GM23338 (cell line): ENCODE data around the gene REV3L. TPM values are rescaled to one million over a fixed set of nuclear protein-coding genes. Genes with fewer than 3 reads are reported as not detected.

Source experiments
- ATAC-seq: fragments of 200-7000 bp; cut with Tn5 transposase; 3 replicates; pipeline ENCODE4 v1.9.1; 2020
- DNase-seq: peaks from one replicate; pipeline ENCODE4 v3.0.0-alpha.2; 2015; ENCODE audit warnings: low spot score
- H2AFZ ChIP-seq: fragments of 200-600 bp; sonication (generic); 2 replicates; pipeline ENCODE4 v1.8.0; 2016; ENCODE audit warnings: antibody characterized with exemption, mild to moderate bottlenecking, moderate library complexity
- H3F3A ChIP-seq: fragments of 200-600 bp; sonication (generic); replicated peaks from 2 replicates; pipeline ENCODE4 v1.8.0; 2017; ENCODE audit warnings: antibody characterized with exemption, mixed run types, low read depth
- H3K27ac ChIP-seq: fragments of 200-600 bp; sonication (generic); 2 replicates; pipeline ENCODE4 v1.6.1; 2016; ENCODE audit warnings: low read depth
- H3K27me3 ChIP-seq: fragments of 200-600 bp; sonication (generic); 2 replicates; pipeline ENCODE4 v1.8.0; 2016; ENCODE audit warnings: mild to moderate bottlenecking, mixed run types, moderate library complexity; ENCODE audit not compliant: insufficient read depth
- H3K36me3 ChIP-seq: fragments of 200-600 bp; sonication (generic); 2 replicates; pipeline ENCODE4 v1.8.0; 2016; ENCODE audit warnings: mild to moderate bottlenecking; ENCODE audit not compliant: insufficient read depth
- H3K4me1 ChIP-seq: fragments of 200-600 bp; sonication (generic); 2 replicates; pipeline ENCODE4 v1.8.0; 2016; ENCODE audit warnings: mild to moderate bottlenecking, moderate library complexity; ENCODE audit not compliant: insufficient read depth
- H3K4me2 ChIP-seq: fragments of 200-600 bp; sonication (generic); 2 replicates; pipeline ENCODE4 v1.7.1; 2017; ENCODE audit warnings: mixed run types
- H3K4me3 ChIP-seq: fragments of 200-600 bp; sonication (generic); 2 replicates; pipeline ENCODE4 v1.6.1; 2016; ENCODE audit warnings: mixed run types
- H3K79me2 ChIP-seq: fragments of 200-600 bp; sonication (generic); replicated peaks from 2 replicates; pipeline ENCODE4 v1.8.0; 2017; ENCODE audit warnings: mild to moderate bottlenecking; ENCODE audit not compliant: insufficient read depth
- H3K9me2 ChIP-seq: fragments of 200-600 bp; sonication (generic); 2 replicates; pipeline ENCODE4 v1.8.0; 2017; ENCODE audit not compliant: insufficient read depth
- H4K20me1 ChIP-seq: fragments of 200-600 bp; sonication (generic); replicated peaks from 2 replicates; pipeline ENCODE4 v1.8.0; 2017; ENCODE audit warnings: mild to moderate bottlenecking; ENCODE audit not compliant: insufficient read depth
- H3K27ac Mint-ChIP-seq: 2 replicates; pipeline ENCODE4 v1.8.0; 2020; ENCODE audit warnings: inconsistent platforms, mild to moderate bottlenecking, moderate library complexity, mixed read lengths
- H3K27me3 Mint-ChIP-seq: 3 replicates; pipeline ENCODE4 v1.8.0; 2022; ENCODE audit warnings: low read depth, mild to moderate bottlenecking, moderate library complexity, mixed read lengths, inconsistent platforms; ENCODE audit not compliant: insufficient read depth, poor library complexity
- H3K36me3 Mint-ChIP-seq: 3 replicates; pipeline ENCODE4 v1.8.0; 2021; ENCODE audit warnings: low read depth, mild to moderate bottlenecking, inconsistent platforms, moderate library complexity, mixed read lengths
- H3K4me1 Mint-ChIP-seq: 3 replicates; pipeline ENCODE4 v1.8.0; 2020; ENCODE audit warnings: mild to moderate bottlenecking, inconsistent platforms, mixed read lengths
- H3K4me3 Mint-ChIP-seq: 3 replicates; pipeline ENCODE4 v1.8.0; 2021; ENCODE audit warnings: moderate library complexity, mild to moderate bottlenecking, inconsistent platforms, mixed read lengths
- H3K9me3 Mint-ChIP-seq: 3 replicates; pipeline ENCODE4 v1.8.0; 2020; ENCODE audit warnings: moderate library complexity, mild to moderate bottlenecking, inconsistent platforms, mixed read lengths
- CREB1 ChIP-seq: fragments of 250-450 bp; sonication (Bioruptor Pico); IDR thresholded peaks from 2 replicates; pipeline ENCODE4 v1.5.0; 2020; ENCODE audit warnings: low read depth, mild to moderate bottlenecking, moderate library complexity
- EZH2 ChIP-seq: fragments of 200-600 bp; sonication (generic); IDR thresholded peaks from one replicate; pipeline ENCODE4 v1.8.0; 2017; ENCODE audit warnings: antibody characterized with exemption, mild to moderate bottlenecking, low read depth; ENCODE audit not compliant: unreplicated experiment
- EZH2phosphoT487 ChIP-seq: fragments of 200-600 bp; sonication (generic); IDR thresholded peaks from one replicate; pipeline ENCODE4 v1.8.1; 2018; ENCODE audit warnings: antibody characterized with exemption; ENCODE audit not compliant: unreplicated experiment
- JUNB ChIP-seq: IDR thresholded peaks from one replicate; pipeline ENCODE4 v1.6.1; 2016; ENCODE audit warnings: antibody characterized with exemption; ENCODE audit not compliant: unreplicated experiment
- POLR2AphosphoS5 ChIP-seq: IDR thresholded peaks from 2 replicates; pipeline ENCODE4 v1.6.1; 2016; ENCODE audit warnings: antibody characterized with exemption, low read depth
- STAT1 ChIP-seq: IDR thresholded peaks from one replicate; pipeline ENCODE4 v1.6.1; 2016; ENCODE audit warnings: antibody characterized with exemption; ENCODE audit not compliant: unreplicated experiment
- ZNF114 ChIP-seq: fragments of 250-450 bp; sonication (Bioruptor Pico); IDR thresholded peaks from 2 replicates; pipeline ENCODE4 v1.5.0; 2020; ENCODE audit warnings: mild to moderate bottlenecking, moderate library complexity
- ZNF331 ChIP-seq: fragments of 250-450 bp; sonication (Bioruptor Pico); IDR thresholded peaks from 2 replicates; pipeline ENCODE4 v1.5.0; 2020; ENCODE audit warnings: low read depth, mild to moderate bottlenecking, moderate library complexity
- polyA plus RNA-seq: library from polyadenylated mRNA; unstranded; fragments of >200 nt; fragmentation: Nextera tagmentation; extraction: Ambion mirVana; gene quantifications from 2 replicates; pipeline ENCODE4 v1.2.1, GENCODE V29; 2016
- total RNA-seq: library from RNA; depleted of rRNA; stranded (reverse); fragments of >200 nt; shearing (Covaris generic); gene quantifications from 2 replicates; pipeline ENCODE4 v1.2.3, GENCODE V29; 2014
- TF ChIP-seq, protein P1 (sequence below): IDR thresholded peaks from one replicate; pipeline ENCODE4 v1.6.1; 2018; ENCODE audit warnings: antibody characterized with exemption; ENCODE audit not compliant: unreplicated experiment
- TF ChIP-seq, protein P2 (sequence below): IDR thresholded peaks from 2 replicates; pipeline ENCODE4 v1.6.1; 2016; ENCODE audit warnings: antibody characterized with exemption
- TF ChIP-seq, protein P3 (sequence below), 2 experiments: fragments of 200-600 bp in 1 of 2; sonication (generic) in 1 of 2; conservative IDR thresholded peaks; 2 replicates each; pipeline versions ENCODE4 v1.5.1 to v1.6.1; 2016 to 2017; ENCODE audit warnings: antibody characterized with exemption in 2 of 2, low read depth in 2 of 2, mild to moderate bottlenecking in 2 of 2, moderate library complexity in 1 of 2
- TF ChIP-seq, protein P4 (sequence below): fragments of 250-450 bp; sonication (Bioruptor Pico); IDR thresholded peaks from 2 replicates; pipeline ENCODE4 v1.5.0; 2020; ENCODE audit warnings: mild to moderate bottlenecking, moderate library complexity

The REV3L gene
- total and polyA plus RNA-seq, 2 experiments from 2014 or later, result 8.3 to 13.1 TPM

DNA sequence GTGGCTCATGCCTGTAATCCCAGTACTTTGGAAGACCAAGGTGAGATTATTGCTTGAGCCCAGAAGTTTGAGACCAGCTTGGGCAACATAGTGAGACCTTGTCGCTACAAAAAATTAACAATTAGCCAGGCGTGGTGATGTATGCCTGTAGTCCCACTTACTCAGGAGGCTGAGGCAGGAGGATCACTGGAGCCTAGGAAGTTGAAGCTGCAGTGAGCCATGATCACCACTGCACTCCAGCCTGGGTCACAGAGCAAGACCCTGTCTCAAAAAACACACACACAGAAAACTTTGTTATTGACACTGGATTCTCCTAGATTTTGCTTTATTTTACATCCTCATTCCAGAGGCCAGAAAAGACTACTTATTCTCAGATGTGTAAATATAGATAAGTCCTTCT, 9.5 kb upstream of the REV3L start:
- Histone ChIP-seq H3K36me3 (no peaks in the 10 kb centered on the region), H3F3A (no peaks in the 10 kb centered on the region), H3K4me1 (peaks cover 9% of the 10 kb centered on the region; the same call in 1 of the 2 replicates), H3K27ac (no peak overlapping the region), H2AFZ (no peak overlapping the region), H4K20me1 (no peaks in the 10 kb centered on the region), H3K79me2 (peaks cover 83% of the 10 kb centered on the region), H3K4me2 (no peak overlapping the region), H3K9me2 (no peaks in the 10 kb centered on the region), H3K4me3 (no peak overlapping the region), H3K27me3 (no peaks in the 10 kb centered on the region)
- H3K4me3 Mint-ChIP-seq, result no peak overlapping the region
- H3K36me3 Mint-ChIP-seq, result peaks cover 6% of the 10 kb centered on the region; the same call in 2 of the 3 replicates
- TF ChIP-seq, protein P1, sequence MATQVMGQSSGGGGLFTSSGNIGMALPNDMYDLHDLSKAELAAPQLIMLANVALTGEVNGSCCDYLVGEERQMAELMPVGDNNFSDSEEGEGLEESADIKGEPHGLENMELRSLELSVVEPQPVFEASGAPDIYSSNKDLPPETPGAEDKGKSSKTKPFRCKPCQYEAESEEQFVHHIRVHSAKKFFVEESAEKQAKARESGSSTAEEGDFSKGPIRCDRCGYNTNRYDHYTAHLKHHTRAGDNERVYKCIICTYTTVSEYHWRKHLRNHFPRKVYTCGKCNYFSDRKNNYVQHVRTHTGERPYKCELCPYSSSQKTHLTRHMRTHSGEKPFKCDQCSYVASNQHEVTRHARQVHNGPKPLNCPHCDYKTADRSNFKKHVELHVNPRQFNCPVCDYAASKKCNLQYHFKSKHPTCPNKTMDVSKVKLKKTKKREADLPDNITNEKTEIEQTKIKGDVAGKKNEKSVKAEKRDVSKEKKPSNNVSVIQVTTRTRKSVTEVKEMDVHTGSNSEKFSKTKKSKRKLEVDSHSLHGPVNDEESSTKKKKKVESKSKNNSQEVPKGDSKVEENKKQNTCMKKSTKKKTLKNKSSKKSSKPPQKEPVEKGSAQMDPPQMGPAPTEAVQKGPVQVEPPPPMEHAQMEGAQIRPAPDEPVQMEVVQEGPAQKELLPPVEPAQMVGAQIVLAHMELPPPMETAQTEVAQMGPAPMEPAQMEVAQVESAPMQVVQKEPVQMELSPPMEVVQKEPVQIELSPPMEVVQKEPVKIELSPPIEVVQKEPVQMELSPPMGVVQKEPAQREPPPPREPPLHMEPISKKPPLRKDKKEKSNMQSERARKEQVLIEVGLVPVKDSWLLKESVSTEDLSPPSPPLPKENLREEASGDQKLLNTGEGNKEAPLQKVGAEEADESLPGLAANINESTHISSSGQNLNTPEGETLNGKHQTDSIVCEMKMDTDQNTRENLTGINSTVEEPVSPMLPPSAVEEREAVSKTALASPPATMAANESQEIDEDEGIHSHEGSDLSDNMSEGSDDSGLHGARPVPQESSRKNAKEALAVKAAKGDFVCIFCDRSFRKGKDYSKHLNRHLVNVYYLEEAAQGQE, result no peak
- TF ChIP-seq CREB1 (CRISPR knock-in tag) (no peak), EZH2phosphoT487 (no peak), STAT1 (no peak), EZH2 (no peak), POLR2AphosphoS5 (no peak), ZNF114 (CRISPR knock-in tag) (no peak), JUNB (no peak), ZNF331 (no peak)
- TF ChIP-seq, protein P2, sequence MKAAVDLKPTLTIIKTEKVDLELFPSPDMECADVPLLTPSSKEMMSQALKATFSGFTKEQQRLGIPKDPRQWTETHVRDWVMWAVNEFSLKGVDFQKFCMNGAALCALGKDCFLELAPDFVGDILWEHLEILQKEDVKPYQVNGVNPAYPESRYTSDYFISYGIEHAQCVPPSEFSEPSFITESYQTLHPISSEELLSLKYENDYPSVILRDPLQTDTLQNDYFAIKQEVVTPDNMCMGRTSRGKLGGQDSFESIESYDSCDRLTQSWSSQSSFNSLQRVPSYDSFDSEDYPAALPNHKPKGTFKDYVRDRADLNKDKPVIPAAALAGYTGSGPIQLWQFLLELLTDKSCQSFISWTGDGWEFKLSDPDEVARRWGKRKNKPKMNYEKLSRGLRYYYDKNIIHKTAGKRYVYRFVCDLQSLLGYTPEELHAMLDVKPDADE, result no peak
- TF ChIP-seq, protein P3, sequence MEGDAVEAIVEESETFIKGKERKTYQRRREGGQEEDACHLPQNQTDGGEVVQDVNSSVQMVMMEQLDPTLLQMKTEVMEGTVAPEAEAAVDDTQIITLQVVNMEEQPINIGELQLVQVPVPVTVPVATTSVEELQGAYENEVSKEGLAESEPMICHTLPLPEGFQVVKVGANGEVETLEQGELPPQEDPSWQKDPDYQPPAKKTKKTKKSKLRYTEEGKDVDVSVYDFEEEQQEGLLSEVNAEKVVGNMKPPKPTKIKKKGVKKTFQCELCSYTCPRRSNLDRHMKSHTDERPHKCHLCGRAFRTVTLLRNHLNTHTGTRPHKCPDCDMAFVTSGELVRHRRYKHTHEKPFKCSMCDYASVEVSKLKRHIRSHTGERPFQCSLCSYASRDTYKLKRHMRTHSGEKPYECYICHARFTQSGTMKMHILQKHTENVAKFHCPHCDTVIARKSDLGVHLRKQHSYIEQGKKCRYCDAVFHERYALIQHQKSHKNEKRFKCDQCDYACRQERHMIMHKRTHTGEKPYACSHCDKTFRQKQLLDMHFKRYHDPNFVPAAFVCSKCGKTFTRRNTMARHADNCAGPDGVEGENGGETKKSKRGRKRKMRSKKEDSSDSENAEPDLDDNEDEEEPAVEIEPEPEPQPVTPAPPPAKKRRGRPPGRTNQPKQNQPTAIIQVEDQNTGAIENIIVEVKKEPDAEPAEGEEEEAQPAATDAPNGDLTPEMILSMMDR (conservative IDR thresholded peaks at IDR 0.05; ENCODE audit: low read depth in 2 of 2), result no peak
- TF ChIP-seq, protein P4, sequence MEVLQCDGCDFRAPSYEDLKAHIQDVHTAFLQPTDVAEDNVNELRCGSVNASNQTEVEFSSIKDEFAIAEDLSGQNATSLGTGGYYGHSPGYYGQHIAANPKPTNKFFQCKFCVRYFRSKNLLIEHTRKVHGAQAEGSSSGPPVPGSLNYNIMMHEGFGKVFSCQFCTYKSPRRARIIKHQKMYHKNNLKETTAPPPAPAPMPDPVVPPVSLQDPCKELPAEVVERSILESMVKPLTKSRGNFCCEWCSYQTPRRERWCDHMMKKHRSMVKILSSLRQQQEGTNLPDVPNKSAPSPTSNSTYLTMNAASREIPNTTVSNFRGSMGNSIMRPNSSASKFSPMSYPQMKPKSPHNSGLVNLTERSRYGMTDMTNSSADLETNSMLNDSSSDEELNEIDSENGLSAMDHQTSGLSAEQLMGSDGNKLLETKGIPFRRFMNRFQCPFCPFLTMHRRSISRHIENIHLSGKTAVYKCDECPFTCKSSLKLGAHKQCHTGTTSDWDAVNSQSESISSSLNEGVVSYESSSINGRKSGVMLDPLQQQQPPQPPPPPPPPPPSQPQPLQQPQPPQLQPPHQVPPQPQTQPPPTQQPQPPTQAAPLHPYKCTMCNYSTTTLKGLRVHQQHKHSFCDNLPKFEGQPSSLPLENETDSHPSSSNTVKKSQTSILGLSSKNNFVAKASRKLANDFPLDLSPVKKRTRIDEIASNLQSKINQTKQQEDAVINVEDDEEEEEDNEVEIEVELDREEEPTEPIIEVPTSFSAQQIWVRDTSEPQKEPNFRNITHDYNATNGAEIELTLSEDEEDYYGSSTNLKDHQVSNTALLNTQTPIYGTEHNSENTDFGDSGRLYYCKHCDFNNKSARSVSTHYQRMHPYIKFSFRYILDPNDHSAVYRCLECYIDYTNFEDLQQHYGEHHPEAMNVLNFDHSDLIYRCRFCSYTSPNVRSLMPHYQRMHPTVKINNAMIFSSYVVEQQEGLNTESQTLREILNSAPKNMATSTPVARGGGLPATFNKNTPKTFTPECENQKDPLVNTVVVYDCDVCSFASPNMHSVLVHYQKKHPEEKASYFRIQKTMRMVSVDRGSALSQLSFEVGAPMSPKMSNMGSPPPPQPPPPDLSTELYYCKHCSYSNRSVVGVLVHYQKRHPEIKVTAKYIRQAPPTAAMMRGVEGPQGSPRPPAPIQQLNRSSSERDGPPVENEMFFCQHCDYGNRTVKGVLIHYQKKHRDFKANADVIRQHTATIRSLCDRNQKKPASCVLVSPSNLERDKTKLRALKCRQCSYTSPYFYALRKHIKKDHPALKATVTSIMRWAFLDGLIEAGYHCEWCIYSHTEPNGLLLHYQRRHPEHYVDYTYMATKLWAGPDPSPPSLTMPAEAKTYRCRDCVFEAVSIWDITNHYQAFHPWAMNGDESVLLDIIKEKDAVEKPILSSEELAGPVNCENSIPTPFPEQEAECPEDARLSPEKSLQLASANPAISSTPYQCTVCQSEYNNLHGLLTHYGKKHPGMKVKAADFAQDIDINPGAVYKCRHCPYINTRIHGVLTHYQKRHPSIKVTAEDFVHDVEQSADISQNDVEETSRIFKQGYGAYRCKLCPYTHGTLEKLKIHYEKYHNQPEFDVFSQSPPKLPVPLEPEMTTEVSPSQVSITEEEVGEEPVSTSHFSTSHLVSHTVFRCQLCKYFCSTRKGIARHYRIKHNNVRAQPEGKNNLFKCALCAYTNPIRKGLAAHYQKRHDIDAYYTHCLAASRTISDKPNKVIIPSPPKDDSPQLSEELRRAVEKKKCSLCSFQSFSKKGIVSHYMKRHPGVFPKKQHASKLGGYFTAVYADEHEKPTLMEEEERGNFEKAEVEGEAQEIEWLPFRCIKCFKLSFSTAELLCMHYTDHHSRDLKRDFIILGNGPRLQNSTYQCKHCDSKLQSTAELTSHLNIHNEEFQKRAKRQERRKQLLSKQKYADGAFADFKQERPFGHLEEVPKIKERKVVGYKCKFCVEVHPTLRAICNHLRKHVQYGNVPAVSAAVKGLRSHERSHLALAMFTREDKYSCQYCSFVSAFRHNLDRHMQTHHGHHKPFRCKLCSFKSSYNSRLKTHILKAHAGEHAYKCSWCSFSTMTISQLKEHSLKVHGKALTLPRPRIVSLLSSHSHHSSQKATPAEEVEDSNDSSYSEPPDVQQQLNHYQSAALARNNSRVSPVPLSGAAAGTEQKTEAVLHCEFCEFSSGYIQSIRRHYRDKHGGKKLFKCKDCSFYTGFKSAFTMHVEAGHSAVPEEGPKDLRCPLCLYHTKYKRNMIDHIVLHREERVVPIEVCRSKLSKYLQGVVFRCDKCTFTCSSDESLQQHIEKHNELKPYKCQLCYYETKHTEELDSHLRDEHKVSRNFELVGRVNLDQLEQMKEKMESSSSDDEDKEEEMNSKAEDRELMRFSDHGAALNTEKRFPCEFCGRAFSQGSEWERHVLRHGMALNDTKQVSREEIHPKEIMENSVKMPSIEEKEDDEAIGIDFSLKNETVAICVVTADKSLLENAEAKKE (CRISPR knock-in tag), result no peak
- ATAC-seq, result no peak
- H3K27ac Mint-ChIP-seq, result no peak overlapping the region
- no peak for DNase-seq
- H3K9me3 Mint-ChIP-seq, result no peaks in the 10 kb centered on the region
- H3K4me1 Mint-ChIP-seq, result peaks cover 16% of the 10 kb centered on the region
- H3K27me3 Mint-ChIP-seq, result no peaks in the 10 kb centered on the region
